GM21723 (cell line): ENCODE measurements around the gene NDUFS7.
A peak's percentile ranks its signal among the peaks of the same experiment; 100 is the strongest.

Source experiments
- ATAC-seq: cut with Tn5 transposase; IDR thresholded peaks from one replicate; pipeline ENCODE4 v1.9.1; 2021; ENCODE audit warnings: mild to moderate bottlenecking, moderate library complexity; ENCODE audit not compliant: unreplicated experiment

NDUFS7 gene

DNA sequence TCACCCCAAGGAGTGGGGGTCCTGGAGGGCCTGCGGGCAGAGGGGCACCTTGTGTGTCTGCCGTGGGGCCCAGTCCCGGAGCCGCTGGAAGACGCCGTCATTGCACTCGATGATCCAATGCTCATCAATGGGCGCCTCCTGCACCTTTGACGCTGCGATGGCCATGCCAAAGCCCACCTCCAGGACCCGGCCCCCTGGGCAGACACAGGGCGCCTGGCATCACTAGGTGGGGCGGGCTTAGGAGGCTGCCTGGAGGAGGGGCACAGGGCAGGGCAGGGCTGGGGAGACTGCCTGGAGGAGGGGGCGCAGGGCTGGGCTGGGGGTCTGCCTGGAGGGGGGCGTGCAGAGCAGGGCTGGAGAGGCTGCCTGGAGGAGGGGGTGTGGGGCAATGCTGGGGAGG is 16.0 kb downstream of the NDUFS7 start:
- ATAC-seq: no peak

DNA sequence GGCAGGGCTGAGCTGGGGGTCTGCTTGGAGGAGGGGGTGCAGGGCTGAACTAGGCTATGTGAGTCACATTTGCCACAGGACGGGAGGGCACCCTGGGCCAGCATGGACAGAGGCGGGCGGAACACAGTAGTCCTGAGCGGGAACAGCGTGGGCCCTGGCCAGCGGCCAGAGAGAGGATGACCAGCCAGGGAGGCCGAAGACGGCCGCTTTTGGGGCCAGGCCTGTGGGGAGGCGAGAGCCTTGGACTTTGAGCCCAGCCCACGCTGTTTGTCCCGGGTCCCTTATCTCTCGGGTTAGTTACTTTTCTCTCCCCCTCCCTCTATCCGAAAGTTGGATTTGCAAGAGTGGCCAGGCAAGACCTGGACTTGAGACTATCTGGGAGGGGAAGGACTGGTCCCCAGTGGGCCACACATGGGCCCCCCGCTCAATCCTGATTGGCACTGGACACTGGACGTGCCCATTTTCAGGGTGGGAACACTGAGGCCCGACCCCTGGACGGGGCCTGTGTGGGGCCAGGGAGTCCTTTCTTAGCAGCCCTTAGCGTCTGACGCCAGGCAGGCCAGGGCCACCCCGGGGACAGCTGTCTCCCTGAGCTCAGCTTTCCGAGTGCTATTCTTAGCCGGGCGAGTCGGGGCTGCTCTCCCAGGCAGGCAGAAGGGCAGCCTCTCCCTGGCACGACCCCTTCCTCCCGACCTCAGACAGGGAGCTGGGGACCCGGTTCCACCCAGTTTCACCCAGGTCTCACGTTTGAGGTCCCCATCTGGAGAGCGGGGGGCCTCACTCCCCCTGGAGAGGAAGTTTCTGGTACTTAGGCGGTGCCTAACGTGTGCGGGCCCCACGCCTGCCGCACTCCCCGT is 16.8 kb downstream of the NDUFS7 start:
- no peak for ATAC-seq

DNA sequence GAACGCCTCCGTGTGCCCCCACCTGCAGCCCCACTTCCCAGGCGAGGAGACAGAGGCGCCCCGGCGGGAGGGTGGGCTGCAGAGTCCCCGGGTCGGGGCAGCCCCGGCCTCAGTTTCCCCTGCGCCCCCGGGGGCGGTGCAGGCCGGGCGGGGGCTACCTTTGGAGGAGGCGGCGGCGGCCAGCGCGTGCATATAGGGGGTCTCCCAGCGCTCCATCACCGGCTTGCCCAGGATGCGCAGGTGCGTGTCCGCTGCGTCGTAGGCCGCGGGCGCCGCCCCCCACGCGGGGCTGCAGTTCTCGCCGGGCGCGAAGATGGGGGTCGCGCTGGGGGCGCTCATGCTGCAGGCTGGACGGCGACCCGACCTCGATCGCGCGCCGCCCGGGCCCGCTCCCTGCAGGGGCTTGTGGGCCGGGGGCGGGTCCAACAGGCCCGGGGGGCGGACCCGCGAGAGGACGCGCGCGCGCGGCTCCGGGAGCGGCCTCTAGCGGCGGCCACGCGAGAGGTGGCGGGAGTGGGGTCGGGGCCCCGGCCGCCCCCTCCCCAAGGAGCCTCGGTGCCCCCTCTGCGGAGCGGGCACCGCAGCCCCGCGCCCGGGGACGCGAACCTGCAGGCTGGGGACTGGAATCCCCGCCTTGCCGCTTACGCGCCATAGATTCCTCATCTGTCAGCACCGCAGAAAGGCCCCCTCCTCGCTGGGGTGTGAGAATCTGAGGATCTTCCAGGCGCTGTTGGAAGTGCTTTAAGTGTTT is 17.6 kb downstream of the NDUFS7 start, which contains the start of gene GAMT:
GAMT (minus strand) TSS at position 405 of the 751 bp plus-strand sequence; CDS start at position 339, 66 bp downstream.
- ATAC-seq: no peak

DNA sequence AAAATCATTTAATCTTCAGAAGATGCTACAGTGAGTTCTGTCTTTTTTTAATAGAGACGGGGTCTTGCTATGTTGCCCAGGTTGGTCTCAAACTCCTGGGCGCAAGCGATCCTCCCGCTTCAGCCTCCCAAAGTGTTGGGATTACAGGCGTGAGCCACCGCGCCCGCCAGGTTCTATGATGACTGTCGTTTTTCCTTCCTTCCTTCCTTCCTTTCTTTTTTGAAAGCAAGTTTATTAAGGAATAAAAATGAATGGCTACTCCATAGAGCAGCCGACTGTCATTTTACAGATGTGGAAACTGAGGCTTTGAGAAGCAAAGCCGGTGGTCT is 18.1 kb downstream of the NDUFS7 start:
- no peak for ATAC-seq

DNA sequence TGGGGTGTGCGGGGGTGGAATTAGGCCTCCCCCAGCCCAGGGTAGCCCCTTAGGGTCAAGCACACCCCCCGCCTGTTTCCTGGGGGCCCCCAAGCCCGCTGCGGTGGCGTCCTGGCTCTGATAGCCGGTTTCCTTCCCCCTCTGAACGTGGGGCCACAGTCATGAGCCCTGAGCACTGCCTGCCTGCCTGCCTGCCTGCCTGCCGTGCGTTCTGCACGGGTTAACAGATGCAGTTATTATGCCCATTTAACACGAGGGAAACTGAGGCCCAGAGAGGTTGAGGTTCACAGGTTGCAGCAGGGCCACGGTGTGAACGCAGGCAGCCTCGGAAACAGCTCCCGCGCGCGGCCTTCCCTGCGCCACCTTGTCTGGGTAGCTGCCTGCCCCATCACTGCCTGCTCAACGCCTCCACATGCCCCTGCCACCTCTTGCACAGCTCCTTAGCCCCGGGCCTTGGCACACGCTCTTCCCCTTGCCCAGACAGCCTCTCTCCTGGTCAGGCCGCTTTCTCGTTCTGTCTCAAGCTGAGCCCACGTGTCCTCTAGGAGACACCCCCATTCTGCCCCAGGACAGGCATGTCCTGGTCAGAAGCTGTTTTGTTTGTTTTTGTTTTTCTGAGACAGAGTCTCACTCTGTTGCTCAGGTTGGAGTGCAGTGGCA is 18.8 kb downstream of the NDUFS7 start:
- ATAC-seq: no peak

DNA sequence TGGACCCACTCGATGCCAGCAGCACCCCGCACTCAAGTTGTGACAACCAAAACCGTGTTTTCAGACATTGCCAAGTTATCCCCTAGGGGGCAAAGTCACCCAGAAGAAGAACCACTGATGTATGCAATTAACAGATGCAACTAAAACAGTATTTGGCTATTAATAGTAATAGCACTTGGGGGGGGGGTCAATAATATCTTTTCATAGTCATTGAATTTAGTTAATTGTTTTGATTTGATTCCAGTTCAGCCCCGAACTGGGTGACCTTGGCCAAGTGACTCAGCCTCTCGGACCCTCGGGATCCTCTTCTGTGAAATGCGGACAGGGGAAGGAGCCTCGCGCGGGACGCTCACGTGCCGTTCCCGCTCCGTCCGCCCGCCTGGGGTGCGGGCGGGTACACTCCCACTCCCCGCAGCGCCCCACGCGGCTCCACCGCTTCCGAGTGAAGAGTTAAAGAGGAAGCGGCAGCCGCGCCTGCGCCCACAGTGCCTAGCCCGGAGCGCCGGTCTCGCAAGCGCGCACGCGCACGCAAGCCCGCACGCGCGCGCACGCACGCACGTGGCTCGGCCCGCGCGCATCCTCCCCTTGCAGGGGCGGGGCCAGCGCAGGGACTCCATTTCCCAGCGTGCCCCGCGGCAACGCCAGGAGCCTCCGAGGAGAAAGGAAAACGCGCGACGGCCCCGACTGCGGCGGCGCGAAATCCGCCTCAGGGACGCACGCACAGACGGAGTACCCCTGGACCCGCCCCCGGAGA is 23.2 kb downstream of the NDUFS7 start:
- peak; percentile 74 for ATAC-seq

DNA sequence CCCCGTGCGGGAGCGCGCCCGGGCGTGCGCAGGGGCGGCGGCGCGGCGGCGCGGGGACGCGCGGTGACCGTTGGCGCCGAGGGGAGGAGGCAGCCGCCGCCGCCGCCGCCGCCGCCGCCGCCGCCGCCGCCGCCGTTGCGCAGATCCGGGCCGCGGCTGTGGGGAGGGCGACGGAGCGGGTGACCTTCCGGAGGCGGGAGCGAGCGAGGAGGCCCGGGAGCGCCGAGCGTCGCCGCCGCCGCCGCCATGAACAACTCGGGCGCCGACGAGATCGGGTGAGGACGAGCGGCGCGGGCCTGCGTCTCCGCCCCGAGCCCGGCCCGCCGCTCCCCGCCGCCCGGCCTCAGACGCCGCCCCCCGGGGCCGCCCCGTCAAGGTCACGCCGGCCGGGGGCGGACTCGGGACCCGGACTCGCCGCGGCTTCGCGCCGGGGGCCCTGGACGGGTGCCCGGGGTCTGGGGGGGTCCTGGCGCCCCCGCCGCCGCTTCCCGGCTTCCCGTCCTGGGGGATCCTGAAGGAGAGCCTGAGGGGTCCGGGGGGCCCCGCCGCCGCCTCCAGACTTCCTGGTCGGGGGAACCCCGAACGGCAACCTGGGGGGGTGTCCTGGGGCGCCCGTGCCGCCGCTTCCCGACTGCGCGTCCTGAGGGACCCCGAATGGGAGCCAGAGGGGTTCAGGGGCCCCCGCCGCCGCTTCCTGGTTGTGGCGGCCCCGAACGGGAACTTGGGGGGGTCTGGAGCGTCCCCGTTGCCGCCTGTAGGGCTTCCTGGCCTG is 24.0 kb downstream of the NDUFS7 start, which contains the start of gene DAZAP1:
DAZAP1 (plus strand) TSS at position 59 of the 772 bp plus-strand sequence; CDS start at position 247, 188 bp downstream.
- ATAC-seq: peak; percentile 31

DNA sequence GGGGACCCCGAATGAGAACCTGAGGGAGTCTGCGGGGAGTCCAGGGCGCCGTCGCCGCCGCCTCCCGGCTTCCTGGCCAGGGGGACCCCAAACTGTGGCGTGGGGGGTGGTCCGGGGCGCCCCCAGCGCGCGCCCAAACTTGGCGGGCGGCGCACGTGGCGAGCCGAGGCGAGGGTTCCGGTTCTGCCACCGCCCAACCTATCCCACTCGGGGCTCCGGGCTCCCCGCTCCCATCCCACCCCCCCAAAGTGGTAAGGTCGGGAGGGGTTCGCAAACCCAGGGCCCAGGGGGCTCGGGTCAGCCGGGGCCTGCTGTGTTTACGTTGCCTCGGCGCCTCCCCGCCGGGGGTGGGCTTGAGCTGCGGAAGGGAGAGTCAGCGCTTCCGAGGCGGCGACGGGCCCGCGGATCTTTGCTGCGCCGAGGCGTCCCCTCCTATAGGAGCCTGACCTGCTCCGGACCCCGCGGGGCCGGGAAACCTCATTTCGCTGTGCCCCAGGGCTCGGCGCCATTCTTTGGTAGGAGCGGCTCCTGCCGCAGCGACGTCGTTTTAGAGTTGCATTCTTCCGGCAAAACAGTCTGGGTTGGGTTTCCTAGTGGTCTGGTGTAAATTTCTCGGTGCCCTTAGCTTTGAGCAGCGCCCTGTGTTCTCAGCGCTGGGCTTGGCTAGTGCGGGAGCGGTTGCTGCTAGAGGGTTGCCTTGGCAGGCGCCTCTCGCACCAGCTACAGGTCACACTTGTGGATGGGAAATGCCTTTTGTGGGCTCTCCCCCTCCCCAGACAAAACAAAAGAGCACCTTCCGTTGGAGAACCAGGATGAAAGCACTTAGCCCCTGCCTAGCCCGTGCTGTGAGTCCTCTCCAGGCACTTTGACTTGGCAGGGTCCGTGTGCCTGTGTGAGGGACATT is 24.8 kb downstream of the NDUFS7 start:
- no peak for ATAC-seq

DNA sequence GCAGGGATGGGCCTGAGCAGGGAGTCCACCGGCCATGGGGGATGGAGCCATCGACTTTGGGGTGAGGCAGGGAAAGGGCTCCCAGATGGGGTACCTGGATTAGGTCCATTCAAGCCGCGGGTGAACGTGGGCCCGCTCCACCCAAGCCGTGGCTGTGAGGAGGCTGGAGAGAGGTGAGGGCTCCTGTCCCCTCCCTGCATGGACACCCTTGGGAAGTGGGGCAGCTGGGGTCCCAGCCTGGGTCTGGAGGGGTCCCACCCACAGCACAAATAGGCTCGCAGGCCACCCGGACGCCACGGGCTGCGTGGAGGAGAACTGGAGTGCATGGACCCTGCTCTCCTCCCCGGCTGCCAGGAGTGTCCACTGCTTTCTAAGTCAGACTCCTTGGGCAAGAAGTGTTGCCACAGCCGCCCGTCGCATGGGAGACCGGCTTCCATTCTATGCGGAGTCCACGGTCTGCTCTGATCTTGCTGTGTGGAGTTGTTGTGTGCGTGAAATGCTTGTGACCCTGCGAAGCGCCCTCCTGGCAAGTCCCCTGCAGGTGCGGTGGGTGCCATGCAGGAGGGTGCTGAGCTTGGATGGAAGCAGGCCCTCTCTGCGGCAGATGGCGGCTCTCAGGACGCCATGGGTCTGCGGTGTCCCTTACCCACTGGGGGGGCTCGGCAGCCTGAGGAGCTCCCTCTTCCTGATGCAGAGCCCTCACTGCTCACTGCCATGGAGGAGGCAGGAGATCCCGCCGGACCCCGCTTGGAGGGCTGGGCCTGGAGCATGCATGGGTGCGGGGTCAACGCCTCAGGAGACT is 25.7 kb downstream of the NDUFS7 start:
- ATAC-seq: no peak

DNA sequence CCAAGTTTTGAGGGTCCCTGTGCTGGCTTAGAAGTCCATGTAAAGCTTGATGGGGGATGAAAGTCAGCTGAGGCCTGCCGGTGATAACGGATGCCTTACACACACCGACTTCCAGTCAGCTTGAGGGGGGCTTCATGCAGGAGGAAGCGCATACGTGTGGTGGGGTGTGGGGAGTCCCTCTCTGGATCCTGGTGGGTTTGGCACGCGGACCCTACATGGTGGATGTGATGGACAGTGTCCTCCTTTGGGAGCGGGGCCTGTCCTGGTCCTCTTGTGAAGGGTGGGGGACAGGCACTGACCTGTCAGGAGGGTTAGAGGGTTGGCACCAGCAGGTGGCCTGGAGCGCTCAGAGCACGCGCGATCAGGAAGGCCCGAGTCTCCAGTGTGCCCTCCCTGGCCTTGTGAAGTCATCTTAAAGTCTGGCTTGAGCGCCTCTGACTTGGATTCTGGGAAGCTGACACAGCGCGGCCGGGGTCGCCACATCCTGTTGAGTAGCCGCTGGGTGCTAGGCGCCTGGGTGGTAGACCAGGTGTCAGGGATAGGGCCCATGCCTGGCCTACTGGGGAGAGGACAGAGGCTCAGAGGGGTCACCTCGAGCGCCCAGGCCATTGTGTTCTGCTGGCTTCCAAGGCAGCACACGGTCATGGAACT is 26.6 kb downstream of the NDUFS7 start:
- no peak for ATAC-seq

DNA sequence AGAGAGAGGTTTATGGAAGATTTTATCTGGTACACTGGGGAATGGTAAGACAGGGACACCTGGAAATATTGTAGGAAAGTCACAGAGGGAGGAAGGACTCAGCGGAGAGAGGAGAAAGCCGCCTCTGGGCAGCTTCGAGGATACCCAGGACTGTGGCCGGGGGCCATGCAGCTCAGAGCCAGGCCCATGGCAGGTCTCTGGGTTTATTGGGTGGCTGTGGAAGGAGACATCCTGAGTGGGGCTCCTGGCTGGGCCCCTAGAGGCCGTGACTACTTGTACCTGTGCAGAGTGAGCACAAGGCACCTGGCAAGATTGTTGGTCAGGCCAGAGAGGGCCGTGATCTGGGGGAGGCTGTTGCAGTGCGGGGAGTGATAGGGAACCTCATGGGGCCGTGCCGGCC is 27.1 kb downstream of the NDUFS7 start:
- no peak for ATAC-seq

DNA sequence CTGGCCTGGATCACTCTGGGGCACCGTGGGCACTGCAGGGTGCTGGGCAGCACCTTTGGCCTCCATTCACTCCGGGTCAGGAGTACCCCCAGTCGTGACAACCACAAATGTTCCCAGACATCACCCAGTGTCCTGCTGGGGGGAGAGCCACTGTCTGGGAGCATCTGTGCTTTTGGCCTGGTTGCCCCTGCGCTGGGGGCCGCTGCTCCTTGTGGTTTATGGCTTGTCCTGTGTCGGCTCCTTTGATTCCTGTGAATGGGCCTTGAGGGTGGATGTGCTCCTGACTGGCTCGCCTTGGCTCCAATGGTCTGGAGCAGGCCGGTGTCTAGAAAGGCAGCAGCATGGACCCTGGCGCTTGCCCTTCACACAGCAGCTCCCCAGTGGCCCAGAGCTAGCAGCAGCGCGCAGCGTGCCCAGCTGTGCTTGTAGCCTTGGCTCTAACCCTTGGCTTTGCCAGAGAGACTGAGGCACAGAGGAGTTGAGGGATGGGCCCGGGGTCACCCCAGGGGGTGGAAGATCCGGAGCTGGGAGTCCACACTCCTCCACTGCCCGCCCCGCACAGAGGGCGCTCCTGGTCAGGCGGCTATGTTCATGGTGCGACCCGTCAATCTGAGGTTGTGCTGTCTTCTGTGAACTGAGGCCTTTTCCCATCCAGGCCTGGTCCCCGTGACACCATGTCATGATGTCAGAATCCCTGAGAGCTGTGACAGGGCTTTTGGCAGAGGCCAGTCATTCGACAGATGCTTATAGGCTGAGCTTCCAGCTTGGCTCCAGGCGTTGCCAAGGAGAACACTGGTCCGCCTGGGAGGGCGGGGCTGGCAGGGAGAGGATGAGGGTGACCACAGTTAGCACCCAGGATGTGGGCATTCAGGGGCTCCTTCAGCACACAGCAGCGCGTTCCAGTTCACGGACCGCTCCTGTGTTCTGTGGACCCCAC is 27.8 kb downstream of the NDUFS7 start:
- no peak for ATAC-seq

DNA sequence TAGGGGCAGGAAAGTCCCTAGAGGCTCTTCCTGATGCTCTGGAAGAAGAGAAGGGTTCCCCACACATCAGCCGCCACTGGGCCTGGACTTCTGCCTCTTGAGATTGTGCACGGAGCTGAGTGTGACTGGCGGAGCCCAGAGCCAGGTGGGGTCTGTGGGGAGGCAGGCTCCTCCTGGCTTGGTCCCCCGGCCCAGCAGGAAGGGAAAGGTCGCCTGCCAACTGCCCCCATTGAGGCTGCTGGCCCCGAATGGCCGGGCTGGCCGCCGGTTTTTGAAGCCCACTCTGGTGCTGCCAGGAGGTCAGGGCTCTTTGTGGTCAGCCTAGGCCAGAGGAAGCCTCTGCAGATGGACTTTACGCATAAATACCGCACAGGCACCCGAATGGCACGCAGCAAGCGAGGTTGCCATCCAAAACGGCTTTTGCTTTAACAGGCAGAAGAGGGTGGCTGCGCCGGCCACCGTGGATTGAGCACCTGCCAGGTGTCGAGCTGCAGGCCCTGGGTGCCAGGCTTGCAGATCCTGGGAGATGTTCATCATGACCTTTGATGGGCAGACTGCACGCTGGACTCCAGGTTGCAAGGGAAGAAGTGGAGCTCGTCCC is 28.7 kb downstream of the NDUFS7 start:
- ATAC-seq: no peak

DNA sequence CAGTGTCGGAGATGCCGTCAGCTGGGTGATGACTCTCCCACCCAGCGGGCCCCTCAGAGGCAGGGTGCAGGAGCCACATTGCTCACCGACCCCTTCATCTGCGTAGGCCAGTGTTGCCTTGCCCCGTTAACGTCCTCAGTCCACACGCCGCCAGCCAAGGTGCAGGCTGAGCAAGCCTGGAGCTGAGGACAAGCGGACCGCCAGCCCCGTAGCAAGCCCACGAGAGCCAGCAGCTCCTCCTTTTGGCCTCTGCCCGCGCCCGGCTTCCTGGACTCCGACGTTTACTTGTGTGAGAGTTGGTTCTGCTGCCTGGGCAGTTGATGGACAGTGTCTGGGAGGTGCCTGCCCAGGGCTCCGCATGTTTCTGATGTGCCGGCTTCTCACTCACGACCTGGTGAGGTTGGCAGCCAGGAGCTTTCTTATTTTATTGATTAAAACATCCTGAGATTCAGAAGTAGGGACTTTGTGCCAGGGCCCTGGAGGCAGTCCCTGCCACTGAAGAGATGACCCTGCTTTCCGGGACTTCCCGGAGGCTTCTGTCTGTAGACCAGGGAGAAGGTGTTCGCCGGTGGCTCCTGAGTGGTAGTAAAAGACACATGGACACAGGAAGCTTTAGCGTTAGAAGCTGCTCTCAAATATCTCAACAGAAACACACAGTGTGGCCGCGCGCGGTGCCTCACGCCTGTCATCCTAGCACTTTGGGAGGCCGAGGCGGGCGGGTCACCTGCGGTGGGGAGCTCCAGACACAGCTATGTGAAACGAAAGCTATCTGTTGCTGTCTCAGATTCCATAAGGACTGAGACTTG is 29.5 kb downstream of the NDUFS7 start:
- ATAC-seq: no peak
